SK-N-SH (cell line): ENCODE data around the gene STEEP1.

Experiments used
- GATA2 ChIP-seq: sonication (generic); formaldehyde crosslinking; IDR thresholded peaks from 2 replicates; pipeline ENCODE4 v1.5.0; 2020; ENCODE audit warnings: mild to moderate bottlenecking, missing genetic modification reagents
- MXI1 ChIP-seq: IDR thresholded peaks from 2 replicates; pipeline ENCODE4 v1.6.1; 2012; ENCODE audit warnings: mild to moderate bottlenecking, low read depth, low read length, improper control_type of control experiment
- NRF1 ChIP-seq: IDR thresholded peaks from 2 replicates; pipeline ENCODE4 v1.6.1; 2012; ENCODE audit warnings: low read depth, mild to moderate bottlenecking, low read length
- POLR2AphosphoS5 ChIP-seq: IDR thresholded peaks from 2 replicates; pipeline ENCODE4 v1.6.1; 2012; ENCODE audit warnings: low read depth, low read length
- RAD21 ChIP-seq: IDR thresholded peaks from 2 replicates; pipeline ENCODE4 v1.6.1; 2012; ENCODE audit warnings: mild to moderate bottlenecking, low read length
- REST ChIP-seq: IDR thresholded peaks from 2 replicates; pipeline ENCODE4 v1.6.1; 2012; ENCODE audit warnings: mild to moderate bottlenecking, low read depth, low read length, moderate library complexity
- SMC3 ChIP-seq: IDR thresholded peaks from 2 replicates; pipeline ENCODE4 v1.6.1; 2012; ENCODE audit warnings: low read depth, low read length, improper control_type of control experiment
- TF ChIP-seq, protein P1 (sequence below): fragments of 200-600 bp; sonication (generic); IDR thresholded peaks from 2 replicates; pipeline ENCODE4 v1.6.1; 2017; ENCODE audit warnings: antibody characterized with exemption, mild to moderate bottlenecking, moderate library complexity

DNA sequence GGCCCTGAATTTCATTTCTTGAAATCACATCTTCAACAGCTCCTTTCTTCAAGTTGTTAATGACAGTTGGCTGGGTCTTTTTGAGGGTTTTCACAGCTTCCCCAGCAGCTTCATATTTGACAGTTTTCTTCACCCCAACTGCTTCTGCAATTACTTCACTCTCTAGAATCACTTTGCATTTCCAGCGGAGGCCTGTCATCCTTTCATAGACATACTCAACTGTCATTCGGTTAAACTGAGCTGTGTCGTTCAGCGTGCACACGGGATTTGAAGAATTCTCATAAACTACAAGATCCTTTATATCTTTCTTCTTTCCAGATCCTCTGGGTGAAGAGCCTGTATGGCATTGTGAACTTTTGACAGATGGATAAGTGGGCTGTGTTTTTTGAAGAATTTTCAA, 24.6 kb upstream of the STEEP1 start:
- TF ChIP-seq POLR2AphosphoS5 (no peak), REST (no peak), RAD21 (no peak), SMC3 (no peak), MXI1 (no peak), NRF1 (no peak), GATA2 (CRISPR knock-in tag) (no peak)
- TF ChIP-seq, protein P1, sequence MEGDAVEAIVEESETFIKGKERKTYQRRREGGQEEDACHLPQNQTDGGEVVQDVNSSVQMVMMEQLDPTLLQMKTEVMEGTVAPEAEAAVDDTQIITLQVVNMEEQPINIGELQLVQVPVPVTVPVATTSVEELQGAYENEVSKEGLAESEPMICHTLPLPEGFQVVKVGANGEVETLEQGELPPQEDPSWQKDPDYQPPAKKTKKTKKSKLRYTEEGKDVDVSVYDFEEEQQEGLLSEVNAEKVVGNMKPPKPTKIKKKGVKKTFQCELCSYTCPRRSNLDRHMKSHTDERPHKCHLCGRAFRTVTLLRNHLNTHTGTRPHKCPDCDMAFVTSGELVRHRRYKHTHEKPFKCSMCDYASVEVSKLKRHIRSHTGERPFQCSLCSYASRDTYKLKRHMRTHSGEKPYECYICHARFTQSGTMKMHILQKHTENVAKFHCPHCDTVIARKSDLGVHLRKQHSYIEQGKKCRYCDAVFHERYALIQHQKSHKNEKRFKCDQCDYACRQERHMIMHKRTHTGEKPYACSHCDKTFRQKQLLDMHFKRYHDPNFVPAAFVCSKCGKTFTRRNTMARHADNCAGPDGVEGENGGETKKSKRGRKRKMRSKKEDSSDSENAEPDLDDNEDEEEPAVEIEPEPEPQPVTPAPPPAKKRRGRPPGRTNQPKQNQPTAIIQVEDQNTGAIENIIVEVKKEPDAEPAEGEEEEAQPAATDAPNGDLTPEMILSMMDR = no peak
